Osteocyte (in vitro differentiated cells): ENCODE results near the gene MPP1. TPM values are rescaled to one million over a fixed set of nuclear protein-coding genes. Genes with fewer than 3 reads are reported as not detected.

ENCODE experiments used
- DNase-seq: peaks from one replicate; pipeline ENCODE4 v3.0.0; 2021; ENCODE audit warnings: mixed read lengths; ENCODE audit not compliant: unreplicated experiment; ENCODE audit errors: extremely low spot score
- H3K27ac Mint-ChIP-seq: one replicate; pipeline ENCODE4 v1.8.0; 2021; ENCODE audit warnings: mild to moderate bottlenecking, mixed read lengths; ENCODE audit not compliant: unreplicated experiment
- H3K27me3 Mint-ChIP-seq: one replicate; pipeline ENCODE4 v1.8.0; 2021; ENCODE audit warnings: mixed read lengths; ENCODE audit not compliant: unreplicated experiment
- H3K36me3 Mint-ChIP-seq: one replicate; pipeline ENCODE4 v1.8.0; 2021; ENCODE audit warnings: mixed read lengths; ENCODE audit not compliant: unreplicated experiment
- H3K4me1 Mint-ChIP-seq: one replicate; pipeline ENCODE4 v1.8.0; 2021; ENCODE audit warnings: mixed read lengths; ENCODE audit not compliant: unreplicated experiment
- H3K4me3 Mint-ChIP-seq: one replicate; pipeline ENCODE4 v1.8.0; 2021; ENCODE audit warnings: mild to moderate bottlenecking, moderate library complexity, mixed read lengths; ENCODE audit not compliant: unreplicated experiment
- H3K9me3 Mint-ChIP-seq: one replicate; pipeline ENCODE4 v1.8.0; 2021; ENCODE audit warnings: mixed read lengths; ENCODE audit not compliant: unreplicated experiment
- total RNA-seq: library from RNA; stranded (reverse); gene quantifications from 2 replicates; pipeline ENCODE4 v1.2.1, GENCODE V29; 2021
- TF ChIP-seq, protein P1 (sequence below): fragments of 200-600 bp; sonication (generic); IDR thresholded peaks from 2 replicates; pipeline ENCODE4 v1.5.0; 2021; ENCODE audit warnings: antibody characterized with exemption, mild to moderate bottlenecking, moderate library complexity

MPP1 gene
- total RNA-seq, 1 donor from 2014 or later, result 11.2 TPM

DNA sequence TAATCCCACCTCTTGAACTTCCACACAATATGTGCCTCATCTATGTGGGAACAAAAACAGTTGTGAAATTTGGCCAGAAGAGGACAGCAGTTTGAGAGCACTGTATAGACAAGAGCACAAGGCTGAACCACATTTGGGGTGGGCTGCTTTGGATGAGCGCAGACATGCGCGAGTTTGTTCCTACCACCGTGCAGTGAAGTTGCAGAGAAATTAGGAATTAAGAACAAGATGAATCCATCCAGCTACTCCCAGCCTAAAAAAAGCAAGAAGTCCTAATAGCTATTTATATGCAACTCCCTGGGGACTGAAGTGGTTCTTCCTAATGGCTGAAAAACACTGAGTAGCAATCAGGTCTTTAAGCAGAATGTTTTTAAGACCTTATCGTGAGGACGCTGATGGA lies 55.4 kb downstream of the MPP1 start:
- DNase-seq, result no peak
- no peaks in the 10 kb centered on the region for H3K36me3 Mint-ChIP-seq
- no peak overlapping the region for H3K4me3 Mint-ChIP-seq
- TF ChIP-seq, protein P1, sequence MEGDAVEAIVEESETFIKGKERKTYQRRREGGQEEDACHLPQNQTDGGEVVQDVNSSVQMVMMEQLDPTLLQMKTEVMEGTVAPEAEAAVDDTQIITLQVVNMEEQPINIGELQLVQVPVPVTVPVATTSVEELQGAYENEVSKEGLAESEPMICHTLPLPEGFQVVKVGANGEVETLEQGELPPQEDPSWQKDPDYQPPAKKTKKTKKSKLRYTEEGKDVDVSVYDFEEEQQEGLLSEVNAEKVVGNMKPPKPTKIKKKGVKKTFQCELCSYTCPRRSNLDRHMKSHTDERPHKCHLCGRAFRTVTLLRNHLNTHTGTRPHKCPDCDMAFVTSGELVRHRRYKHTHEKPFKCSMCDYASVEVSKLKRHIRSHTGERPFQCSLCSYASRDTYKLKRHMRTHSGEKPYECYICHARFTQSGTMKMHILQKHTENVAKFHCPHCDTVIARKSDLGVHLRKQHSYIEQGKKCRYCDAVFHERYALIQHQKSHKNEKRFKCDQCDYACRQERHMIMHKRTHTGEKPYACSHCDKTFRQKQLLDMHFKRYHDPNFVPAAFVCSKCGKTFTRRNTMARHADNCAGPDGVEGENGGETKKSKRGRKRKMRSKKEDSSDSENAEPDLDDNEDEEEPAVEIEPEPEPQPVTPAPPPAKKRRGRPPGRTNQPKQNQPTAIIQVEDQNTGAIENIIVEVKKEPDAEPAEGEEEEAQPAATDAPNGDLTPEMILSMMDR, result no peak
- no peak overlapping the region for H3K27ac Mint-ChIP-seq
- peaks cover 8% of the 10 kb centered on the region for H3K27me3 Mint-ChIP-seq
- H3K9me3 Mint-ChIP-seq, result no peaks in the 10 kb centered on the region
- H3K4me1 Mint-ChIP-seq, result peaks cover 4% of the 10 kb centered on the region

DNA sequence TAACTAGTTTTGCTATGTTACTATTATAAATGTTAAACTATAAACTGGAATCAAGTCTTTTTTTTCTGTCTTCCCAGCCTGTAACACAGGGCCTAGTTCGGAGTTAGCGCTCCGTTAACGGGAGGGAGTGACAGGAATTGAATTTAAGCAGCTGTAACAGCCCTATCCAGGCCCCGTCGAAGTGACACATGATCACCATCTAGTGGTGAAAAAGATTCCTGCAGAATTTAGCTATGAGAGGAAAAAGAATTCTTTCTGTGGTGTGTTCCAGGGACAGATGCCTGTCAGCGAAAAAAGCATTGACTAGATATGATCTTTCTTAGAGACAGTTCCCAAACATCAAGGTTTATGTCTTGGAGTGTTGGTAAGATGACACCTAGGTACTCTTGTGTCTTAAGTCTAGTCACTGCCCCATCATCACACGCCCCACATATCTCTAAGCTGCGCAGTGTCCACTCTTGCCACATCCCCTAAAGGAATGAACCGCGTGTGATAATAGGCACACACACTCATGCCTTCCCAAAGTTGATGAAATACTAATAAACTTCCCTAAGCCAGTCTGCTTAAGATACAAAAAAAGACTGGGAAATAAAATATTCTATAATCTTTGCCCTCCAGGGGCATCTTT lies 56.5 kb downstream of the MPP1 start:
- TF ChIP-seq, protein P1, result peak; percentile 72

DNA sequence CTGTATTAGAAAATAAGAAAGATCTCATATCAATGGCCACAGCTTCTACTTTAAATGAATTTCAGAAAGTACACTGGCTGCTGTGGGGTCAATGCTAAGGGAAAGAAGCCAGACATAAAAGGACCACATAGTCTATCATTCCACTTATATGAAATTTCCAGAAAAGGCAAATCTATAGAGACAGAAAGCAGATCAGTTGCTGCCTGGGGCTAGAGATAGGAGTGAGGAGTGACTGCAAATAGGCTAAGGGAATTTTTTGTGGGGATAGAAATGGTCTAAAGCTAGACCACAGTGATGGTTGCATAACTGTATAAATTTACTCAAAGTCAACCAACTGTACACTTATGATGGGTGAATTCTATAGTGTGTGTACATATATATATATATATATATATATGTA lies 62.7 kb downstream of the MPP1 start:
- H3K36me3 Mint-ChIP-seq, result no peaks in the 10 kb centered on the region
- DNase-seq, result no peak
- TF ChIP-seq, protein P1, result no peak
- peaks cover 8% of the 10 kb centered on the region for H3K9me3 Mint-ChIP-seq
- H3K4me1 Mint-ChIP-seq, result peaks cover 8% of the 10 kb centered on the region
- H3K4me3 Mint-ChIP-seq, result no peak overlapping the region
- no peak overlapping the region for H3K27ac Mint-ChIP-seq
- no peaks in the 10 kb centered on the region for H3K27me3 Mint-ChIP-seq

More for the DNA sequence above, 56.5 kb downstream of the MPP1 start:
- peaks cover 4% of the 10 kb centered on the region for H3K4me1 Mint-ChIP-seq
- H3K27me3 Mint-ChIP-seq, result peaks cover 8% of the 10 kb centered on the region
- peaks cover 5% of the 10 kb centered on the region for H3K9me3 Mint-ChIP-seq
- H3K4me3 Mint-ChIP-seq, result no peak overlapping the region
- no peak for DNase-seq
- H3K36me3 Mint-ChIP-seq, result no peaks in the 10 kb centered on the region
- no peak overlapping the region for H3K27ac Mint-ChIP-seq

DNA sequence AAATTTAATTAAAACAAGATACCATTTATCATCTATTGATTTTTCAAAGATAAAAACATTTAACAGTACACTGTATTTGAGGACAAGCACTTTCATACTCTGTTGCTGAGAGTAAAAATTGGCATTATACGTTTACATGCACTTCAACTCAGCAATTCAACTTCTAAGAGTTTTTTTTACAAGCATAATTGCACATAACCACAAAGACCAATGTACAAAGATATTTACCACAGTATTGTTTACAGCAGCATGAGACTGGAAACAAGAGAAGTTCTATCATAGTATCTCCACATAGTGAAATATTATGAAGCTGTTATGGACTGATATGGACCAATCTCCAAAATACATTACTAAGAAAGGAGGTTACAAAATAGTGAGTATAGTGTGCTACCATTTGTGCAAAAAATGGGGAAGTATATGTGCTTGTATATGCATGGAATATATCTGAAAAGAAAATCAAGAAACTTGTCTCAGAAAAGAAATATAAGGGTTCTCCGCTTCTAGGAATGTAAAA lies 65.3 kb downstream of the MPP1 start:
- no peaks in the 10 kb centered on the region for H3K27me3 Mint-ChIP-seq
- peaks cover 25% of the 10 kb centered on the region for H3K4me1 Mint-ChIP-seq
- no peak overlapping the region for H3K27ac Mint-ChIP-seq
- no peak for DNase-seq
- no peak overlapping the region for H3K4me3 Mint-ChIP-seq
- TF ChIP-seq, protein P1, result no peak
- H3K9me3 Mint-ChIP-seq, result peaks cover 8% of the 10 kb centered on the region
- no peaks in the 10 kb centered on the region for H3K36me3 Mint-ChIP-seq

DNA sequence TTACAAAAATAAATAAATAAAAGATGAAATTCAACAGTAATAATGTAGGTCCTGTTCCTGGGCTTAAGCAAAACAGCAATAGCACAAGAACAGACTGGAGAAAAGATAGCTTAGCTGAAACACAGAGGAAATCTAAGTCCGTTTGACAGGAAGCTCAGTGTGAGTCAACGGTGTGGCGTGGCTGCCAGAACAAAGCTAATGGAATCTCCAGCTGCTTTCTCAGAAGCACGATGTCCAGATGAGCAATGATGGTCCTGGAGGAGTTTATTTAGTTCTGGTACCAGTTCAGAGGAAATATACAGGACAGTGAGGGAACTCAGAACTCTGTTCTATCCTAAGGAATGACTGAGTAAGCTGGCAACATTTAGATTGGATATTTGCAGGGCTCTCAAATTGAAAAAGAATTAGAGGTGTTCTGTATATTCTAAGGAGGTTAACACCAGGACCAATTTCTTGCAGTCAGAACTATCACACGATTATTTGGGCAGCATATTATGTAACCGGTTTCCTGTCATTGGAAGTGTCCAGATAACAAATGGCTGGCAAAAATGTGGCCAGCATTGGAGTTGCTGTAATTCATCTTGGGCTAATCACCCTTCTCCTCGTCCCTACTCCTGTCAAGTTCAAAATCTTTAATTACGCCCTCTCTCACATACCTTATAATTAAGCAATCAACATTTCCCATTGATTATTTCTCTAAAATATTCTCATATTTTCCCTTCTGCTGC lies 67.1 kb downstream of the MPP1 start:
- Mint-ChIP-seq H3K4me1 (peaks cover 37% of the 10 kb centered on the region), H3K27ac (no peak overlapping the region)
- TF ChIP-seq, protein P1, result no peak

More for the DNA sequence above, 67.1 kb downstream of the MPP1 start:
- Mint-ChIP-seq H3K27me3 (no peaks in the 10 kb centered on the region), H3K36me3 (no peaks in the 10 kb centered on the region), H3K9me3 (peaks cover 9% of the 10 kb centered on the region), H3K4me3 (no peak overlapping the region)
- DNase-seq, result no peak
